ENCODE measurements around the gene RNPS1.
A peak's percentile ranks its signal among the peaks of the same experiment; 100 is the strongest.
"Not testable (repeated sequence)": the region's sequence is repeated elsewhere in the genome, so short reads cannot be mapped to it uniquely, and the experiment has no call there.

Gene RNPS1

DNA sequence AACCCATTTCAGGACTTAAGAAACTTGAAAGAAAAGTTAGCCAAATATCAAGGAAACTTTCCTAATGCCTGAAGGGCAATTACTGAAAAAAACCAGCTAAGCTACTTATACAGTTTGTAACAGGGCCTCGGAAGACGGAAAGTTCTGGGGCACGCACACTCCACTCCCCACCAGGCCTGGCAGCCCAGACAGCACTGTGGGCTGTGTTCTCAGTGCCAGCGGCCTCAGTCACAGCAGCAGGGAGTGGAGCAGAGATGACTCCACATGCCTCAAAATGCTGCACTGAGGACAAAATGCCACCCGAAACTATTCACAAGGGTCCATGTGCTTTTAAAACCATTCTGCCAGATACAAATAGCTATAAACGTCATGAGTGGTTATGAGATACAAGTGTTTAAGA, 10.2 kb downstream of the RNPS1 start:
- no peak for DNase-seq (ENCODE audit: low read depth)

DNA sequence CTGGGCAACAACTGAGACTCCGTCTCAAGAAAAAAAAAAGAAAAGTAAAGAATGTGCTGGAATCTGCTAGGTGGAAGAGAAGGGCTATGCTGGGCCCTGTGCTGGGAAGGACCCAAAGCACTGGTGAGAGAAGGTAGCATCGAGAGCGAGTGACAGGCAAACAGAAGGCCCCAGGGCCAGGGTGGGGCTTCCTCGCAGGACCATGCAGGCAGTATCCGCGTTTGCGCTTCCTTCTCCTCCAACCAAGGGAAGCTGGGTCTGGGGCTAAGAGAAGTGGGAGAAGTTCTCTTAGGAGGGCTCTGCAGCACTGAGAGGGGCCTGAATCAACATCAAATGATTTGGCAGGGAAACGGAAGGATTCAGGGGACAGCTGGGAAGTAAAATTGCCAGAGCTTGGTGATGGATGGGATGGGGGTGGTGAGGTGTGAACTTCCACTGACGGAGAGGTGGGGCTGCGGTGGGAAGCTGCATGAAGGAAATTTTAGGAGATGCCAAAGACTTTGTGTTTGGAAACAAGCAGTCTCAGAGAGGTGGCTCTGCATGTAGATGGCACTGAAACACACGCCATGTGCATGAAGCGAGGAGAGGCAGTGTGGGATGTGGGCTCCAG, 11.3 kb downstream of the RNPS1 start:
- no peak for DNase-seq (ENCODE audit: low read depth)

DNA sequence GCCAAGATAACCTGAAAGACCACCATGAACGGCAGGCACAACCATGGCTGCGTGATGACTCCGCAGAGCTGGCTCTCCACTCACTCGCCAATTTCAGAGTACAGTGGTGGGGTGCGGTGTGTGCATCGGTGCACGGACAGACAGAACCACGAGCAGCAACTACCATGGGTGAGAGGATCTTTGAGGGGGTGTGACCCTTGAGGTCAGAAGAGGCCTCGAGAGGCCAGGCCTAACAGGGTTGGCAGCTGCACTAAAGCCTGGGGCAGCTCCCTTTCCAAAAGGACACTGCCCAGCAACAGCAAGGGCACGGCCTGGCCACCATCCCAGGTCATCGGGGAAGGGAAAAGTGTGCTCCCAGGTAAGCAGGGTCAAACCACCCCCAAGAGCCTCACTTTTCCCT, 14.6 kb downstream of the RNPS1 start:
- no peak for DNase-seq (ENCODE audit: low read depth)

DNA sequence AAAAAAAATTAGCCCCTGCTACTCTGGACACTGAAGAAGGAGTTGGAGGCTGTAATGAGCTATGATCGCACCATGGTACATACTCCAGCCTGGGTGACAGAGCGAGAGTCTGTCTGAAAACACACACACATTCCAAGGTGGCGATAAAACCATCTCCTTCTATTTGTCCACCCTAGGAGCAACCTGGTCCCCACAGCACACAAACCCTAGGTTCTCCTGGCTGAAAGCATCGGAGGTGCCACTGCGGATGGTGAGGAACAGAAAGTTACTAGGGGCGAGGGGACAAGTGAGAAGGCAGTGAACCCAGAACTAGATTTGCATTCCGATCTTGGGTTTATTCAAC, 15.1 kb downstream of the RNPS1 start:
- DNase-seq (ENCODE audit: low read depth): no peak

DNA sequence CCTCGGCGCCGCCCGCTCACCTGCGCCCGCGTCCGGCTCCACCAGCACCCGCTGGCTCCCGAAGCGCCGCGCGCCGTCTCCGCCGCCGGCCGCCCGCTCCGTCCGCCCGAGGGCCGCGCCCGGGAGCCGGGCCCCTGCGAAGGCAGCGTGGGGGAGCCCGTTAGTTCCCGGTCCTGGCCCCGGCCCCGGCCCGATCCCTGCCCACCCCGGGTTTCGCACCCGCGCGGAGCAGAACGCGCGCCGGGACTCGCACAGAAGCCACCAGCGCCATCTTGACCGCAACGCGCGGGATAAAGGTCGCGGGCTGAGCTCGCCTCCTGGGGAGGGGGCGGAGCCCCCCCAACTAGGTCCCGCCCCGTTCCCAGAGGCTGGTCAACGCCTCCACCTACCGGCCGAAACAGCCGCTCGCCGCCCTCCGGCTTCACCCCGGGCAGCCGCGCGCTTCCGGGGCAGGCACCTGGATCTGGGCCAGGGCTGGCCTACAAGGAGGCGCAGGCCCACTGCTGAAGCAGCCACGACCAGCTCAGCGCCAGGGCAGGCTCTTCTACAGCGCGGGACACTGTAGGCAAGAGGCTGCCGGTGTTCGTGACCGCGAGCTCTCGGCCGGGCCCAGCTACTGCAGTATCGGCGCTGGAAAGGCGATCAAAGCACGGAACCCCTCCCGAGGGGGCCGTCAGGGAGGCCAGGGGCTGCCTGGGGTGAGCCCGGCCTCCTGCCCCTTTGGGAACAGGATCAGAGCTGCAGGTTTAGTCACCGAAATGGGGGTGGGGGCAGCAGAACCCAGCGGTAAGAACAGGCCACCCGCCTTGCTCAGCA, 16.4 kb downstream of the RNPS1 start, which contains the start of gene ECI1:
Gene ECI1 (minus strand): TSS at position 292 of the 816 bp plus-strand sequence. CDS start 21 bp downstream, at position 271.
- DNase-seq (ENCODE audit: low read depth): peak; percentile 76

DNA sequence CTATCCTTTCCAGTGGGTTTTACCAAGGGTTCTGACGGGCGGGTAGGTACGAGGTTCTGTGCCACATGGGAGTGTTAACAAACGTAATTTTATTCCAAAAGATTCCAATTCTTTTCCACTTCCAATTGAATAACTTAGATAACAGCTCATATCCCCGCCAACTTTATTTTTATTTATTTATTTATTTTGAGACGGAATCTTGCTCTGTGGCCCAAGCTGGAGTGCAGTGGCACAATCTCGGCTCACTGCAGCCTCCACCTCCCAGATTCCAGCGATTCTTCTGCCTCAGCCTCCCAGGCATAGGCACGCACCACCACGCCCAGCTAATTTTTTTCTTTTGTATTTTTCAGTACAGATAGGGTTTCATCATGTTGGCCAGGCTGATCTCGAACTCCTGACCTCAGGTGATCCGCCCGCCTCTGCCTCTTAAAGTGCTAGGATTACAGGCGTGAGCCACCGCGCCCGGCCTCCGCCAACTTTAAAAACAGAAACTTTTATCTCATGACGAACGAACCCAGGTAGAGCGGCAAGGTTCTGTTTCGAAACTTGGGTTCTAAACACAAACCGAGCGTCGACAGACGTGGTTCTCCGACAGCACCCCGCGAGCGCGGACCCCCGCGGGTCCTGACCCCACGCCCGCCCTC, 17.2 kb downstream of the RNPS1 start:
- DNase-seq (ENCODE audit: low read depth): no peak

DNA sequence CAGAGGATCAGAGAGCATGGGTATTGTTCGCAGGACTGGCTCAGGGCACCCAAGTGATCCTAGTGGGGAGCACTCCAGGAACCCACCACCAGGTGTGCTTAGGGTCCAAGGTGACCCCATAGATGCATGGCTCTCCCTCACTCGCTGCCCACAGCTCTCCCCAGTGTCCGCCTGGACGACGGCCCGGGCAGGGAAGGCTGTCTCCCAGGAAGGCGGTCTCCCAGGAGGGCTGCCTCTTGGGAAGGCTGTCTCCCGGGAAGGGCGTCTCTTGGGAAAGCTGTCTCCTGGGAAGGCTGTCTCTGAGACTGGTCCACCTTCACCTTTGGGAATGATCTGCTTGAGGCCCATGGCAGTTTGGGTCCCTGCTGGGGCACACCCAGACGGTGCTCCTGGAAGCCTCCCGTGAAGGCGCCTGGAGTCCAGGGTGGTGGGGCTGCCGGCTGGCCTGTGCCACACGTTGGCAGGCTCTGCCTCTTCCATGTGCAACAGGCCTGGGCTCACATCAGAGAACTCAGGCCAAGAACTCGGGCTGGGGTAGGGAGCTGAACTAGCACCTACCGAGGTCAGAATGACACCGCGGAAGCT, 21.5 kb downstream of the RNPS1 start:
- DNase-seq (ENCODE audit: low read depth): no peak

DNA sequence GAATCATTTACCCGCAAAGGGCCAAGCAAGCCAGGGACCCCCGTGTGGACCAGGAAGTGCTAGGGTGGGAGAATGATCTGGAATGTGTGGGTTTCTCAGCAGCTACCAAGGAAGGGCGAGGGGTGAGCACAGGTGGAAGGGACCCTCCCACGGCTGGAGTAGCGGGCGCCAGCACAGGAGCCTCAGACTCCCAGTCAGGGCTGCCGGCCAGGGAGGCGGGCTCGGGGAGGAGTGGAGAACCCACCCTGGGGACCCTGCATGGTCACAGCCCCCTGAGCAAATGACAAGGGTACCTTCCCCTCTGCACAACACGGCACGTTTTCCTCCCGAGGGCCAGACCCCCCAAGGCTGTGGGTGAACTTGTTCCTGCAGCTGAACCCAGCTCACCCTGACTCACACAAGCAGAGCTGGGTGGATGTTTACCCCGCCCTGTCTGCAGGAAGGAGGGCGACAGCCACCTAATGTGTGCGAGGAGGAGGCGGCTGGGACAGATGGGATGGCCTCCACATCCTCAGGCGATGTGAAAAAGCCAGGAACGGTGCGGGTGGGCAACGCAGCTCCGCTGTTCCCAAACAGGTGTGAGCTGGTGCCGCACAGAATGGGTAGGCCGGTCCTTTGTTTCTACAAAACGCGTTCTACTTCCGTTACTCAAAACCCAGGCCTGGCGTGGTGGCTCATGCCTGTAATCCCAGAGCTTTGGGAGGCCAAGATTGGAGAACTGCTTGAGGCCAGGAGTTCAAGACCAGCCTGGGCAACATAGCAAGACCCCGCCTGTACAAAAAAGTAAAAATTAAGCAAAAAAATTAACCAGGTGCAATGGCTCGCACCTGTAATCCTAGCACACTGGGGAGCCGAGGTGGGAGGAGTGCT, 22.8 kb downstream of the RNPS1 start:
- no peak for DNase-seq (ENCODE audit: low read depth)

DNA sequence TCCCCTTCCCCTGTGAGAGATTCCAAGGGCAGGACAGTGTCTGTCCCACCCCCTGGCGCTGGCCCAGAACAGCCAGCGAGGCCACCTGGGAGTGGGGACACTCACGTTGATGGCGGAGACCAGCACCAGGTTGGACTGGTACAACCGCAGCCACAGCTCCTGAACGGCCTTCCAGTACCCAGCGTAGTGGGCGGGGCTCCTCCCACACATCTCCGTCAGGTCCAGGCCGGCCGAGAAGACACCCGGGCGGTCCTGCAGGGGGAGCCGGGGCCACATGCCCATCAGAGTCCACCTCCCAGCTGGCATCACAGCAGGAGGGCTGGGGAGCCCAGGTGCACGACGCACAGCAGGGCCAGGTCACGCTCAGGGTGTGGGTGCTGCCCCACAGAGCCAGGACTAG, 23.6 kb downstream of the RNPS1 start:
- no peak for DNase-seq (ENCODE audit: low read depth)

DNA sequence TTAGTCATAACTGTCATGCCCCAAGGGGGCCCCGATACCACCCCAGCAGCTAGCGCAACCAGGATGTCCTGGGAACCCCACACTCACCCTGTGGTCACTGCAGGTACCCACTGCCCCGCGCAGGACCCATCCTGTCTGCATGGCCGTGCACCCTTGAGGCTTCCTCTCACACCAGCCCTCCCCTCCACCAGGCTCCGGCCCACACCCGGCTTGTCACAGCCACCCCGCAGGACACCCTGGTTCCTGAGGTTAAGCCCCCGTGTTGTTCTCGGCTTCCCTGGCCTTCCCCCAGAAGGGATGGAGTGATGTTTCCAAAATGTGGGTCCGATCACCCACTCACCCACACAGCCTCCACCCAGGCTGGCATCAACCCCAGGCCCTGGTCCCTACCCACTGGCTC, 24.1 kb downstream of the RNPS1 start:
- no peak for DNase-seq (ENCODE audit: low read depth)

DNA sequence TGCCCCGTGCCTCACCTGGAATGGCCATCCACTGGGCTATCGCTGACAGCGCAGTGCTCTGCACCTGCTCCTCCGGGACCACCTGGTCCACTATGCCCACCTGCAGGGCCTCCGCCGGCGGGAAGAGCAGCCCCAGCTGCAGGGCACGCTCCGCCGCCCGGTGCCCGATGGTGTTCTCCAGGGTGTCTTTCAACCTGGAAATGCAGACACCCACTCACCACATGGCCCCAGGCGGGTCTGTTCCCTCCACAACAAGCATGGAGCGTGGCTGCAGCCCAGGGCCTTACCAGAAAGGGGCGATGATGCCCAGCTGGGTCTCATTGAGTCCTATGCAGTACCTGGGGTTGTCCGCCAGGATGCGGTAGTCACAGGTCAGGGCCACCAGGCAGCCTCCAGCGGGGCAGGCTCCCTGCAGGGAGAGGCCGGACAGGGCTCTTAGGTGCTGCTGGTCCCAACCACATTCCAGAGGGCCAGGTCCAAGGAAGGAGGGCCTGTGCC, 24.8 kb downstream of the RNPS1 start:
- DNase-seq (ENCODE audit: low read depth): no peak

DNA sequence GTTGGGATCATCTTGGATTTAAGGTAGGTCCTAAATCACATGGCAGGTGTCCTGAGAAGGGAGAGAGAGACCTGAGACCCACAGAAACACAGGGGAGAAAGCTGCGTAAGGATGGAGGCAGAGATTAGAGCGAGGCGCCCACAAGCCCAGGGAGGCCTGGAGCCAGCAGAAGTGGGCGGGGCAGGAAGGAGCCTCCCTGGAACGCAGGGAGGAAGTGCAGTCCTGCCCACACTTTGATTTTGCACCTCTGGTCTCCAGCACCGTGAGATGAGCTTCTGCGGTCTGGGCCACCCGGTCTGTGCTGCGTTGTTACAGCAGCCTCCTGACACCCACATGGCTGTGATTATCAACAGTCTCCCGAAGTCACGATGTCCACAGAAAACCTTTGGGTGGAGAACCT, 25.3 kb downstream of the RNPS1 start:
- no peak for DNase-seq (ENCODE audit: low read depth)

DNA sequence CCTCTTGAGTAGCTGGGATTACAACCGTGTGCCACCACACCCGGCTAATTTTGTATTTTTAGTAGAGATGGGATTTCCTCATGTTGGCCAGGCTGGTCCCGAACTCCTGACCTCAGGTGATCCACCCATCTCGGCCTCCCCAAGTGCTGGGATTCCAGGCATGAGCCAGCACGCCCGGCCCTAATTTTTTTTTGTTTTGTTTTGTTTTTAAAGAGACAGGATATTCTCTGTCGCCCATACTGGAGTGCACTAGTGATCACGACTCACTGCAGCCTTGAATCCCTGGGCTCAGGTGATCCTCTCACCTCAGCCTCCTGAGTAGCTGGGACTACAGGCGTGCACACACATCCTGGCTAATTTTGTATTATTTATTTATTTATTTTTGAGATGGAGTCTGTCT, 27.6 kb downstream of the RNPS1 start:
- DNase-seq (ENCODE audit: low read depth): not testable (repeated sequence)

DNA sequence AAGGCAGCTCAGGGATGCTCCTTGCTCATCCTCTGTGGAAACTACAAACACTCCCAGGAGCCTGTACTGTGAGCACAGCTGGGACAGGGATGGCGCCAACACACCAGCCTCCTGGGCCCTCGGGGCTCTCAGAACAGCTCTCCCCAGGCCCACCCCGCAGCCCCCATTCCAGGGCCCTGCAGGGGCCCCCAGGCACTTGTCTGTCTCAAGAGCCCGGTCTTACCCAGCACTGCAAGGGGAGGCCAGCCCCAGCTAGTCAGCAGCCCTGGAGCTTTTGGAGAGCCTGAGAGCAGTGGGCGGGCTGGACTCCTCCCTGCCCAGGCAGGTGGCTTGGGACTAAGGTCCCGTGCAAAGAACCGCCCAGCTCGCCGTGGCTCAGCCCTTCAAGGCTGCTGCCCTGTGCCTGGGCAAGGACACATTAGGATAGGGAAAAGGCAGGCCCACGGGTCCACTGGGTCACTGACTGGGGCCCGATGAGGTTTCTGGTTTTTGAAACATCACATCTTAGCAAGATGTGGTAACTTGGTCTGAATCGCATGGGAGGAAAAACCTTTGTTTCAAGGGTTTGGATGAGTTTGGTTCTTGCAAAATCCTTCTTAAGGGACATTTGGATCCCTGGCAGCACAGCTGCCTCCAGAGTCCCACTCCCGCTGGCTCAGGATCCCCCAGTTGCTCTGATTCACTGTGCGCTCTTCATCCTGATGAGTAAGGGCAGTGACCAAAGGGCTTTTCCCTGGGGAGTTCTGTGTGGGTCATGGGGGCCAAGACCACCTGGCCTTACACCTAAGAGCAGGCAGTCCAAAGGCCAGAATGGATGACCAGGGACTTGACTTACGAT, 28.9 kb downstream of the RNPS1 start:
- DNase-seq (ENCODE audit: low read depth): no peak

DNA sequence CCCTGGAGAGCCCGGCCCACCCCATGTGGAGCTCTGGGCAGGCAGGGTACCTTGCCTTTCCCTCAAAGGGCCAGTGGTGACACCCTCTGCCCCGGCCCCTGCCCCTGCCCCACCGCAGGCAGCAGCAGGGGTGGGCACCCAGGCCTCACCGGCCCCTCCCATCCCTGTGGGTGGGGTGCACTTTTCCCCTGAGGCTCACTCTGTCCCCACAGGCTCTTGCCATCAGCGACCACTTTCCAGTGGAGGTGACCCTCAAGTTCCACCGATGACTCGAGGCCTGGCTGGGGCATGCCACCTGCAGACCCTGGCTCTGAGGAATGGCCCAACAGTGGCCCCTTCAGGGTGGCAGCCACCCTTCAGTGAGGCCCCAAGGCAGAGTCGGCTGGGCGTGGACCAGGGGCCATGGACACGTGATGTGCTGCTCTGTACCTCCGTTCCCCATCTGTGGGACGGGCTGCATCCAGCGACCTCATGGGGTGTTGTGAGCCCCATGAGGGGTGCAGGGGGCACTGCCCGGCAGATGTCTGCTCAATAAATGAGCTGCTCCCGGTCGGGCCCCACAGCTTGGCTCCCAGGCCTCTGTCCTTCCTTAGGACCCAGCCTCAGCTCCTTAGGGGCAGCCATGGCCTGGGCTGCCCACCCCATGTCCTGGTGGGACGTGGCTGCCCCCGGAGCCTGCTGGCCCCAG, 29.6 kb downstream of the RNPS1 start:
- DNase-seq (ENCODE audit: low read depth): no peak

DNA sequence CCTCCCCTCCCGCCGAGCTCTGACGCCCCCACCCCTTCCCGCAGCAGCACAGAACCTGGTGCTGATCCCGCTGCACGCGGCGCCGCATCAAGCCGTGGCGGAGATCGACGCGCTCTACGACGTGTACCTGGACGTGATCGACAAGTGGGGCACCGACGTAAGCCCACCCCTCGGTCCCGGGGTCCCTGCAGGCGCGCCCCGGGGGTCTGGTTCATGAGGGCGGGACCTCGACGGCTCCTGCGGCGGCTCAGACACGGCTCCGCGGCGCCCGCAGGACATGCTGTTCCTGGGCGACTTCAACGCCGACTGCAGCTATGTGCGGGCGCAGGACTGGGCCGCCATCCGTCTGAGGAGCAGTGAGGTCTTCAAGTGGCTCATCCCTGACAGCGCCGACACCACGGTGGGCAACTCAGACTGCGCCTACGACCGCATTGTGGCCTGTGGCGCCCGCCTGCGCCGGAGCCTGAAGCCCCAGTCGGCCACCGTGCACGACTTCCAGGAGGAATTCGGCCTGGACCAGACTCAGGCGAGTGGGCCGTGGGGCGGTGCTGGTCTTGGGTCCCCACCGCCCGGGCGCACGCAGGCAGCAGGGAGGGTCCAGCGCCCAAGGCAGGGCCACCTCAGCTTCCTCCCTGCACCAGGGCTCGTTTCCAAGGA, 30.3 kb downstream of the RNPS1 start:
- DNase-seq (ENCODE audit: low read depth): no peak

DNA sequence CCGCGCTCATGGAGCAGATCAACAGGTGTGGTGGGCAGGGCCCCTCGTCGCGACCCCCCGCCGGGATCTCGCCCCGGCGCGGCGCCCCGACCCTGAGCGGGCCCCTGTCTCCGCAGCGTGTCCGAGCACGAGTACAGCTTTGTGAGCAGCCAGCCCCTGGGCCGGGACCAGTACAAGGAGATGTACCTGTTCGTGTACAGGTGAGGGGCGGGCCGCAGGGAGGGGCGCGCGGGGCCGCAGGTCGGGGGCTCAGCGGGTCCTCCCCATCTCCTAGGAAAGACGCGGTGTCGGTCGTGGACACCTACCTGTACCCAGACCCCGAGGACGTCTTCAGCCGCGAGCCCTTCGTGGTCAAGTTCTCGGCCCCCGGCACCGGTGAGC, 30.8 kb downstream of the RNPS1 start:
- DNase-seq (ENCODE audit: low read depth): no peak

DNA sequence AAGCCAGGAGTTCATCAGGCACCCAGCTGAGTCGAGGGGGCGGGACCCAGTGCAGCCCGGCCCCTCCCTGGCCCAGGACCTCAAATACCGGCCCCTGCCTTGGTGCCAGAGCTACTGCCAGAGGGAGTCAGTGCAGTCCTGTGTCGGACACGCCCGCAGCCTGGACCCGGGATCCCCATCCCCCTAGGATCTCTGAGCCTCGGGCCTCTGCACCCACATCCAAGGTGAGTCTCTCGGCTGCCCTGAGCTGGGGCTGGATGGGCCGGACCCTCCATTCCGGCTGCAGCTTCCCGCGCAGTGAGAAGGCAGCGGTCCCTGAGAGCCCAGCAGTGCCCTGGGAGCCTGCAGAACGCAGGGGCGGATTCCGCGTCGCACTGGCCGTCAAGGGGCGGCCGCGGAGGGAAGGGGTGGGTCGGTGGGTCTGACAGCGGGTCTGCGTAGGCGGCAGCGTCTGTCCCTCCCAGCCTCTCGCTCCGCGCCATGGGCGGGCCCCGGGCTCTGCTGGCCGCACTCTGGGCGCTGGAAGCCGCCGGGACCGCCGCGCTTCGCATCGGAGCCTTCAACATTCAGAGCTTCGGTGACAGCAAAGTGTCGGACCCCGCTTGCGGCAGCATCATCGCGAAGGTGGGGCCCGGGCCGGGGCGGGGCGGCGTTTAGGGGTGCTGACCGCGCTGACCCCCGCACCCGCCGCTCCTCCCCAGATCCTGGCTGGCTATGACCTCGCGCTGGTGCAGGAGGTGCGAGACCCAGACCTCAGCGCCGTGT, 31.4 kb downstream of the RNPS1 start, which contains the start of gene DNASE1L2:
Gene DNASE1L2 (plus strand): TSS at position 108 of the 765 bp plus-strand sequence. CDS start 373 bp downstream, at position 481.
- DNase-seq (ENCODE audit: low read depth): no peak

Measured in CMK (cell line).